Mononuclear cell (primary cell): Measurements from ENCODE around the gene ITIH4. TPM values are rescaled to one million over a fixed set of nuclear protein-coding genes. Genes with fewer than 3 reads are reported as not detected.

ENCODE experiments used
- H3K27me3 ChIP-seq: 2 replicates; pipeline ENCODE4 v1.6.0; 2011; ENCODE audit warnings: low read length, control low read depth; ENCODE audit not compliant: insufficient read depth
- H3K4me1 ChIP-seq: 2 replicates; pipeline ENCODE4 v1.5.1; 2011; ENCODE audit warnings: mild to moderate bottlenecking, low read length, control low read depth; ENCODE audit not compliant: insufficient read depth
- H3K4me3 ChIP-seq: 2 replicates; pipeline ENCODE4 v1.5.1; 2011; ENCODE audit warnings: mild to moderate bottlenecking, low read length, moderate library complexity
- H3K9me3 ChIP-seq: 2 replicates; pipeline ENCODE4 v1.5.1; 2011; ENCODE audit warnings: low read depth, mild to moderate bottlenecking, control low read depth, low read length
- total RNA-seq: library from RNA; depleted of rRNA; stranded (reverse); fragments of >200 nt; gene quantifications from one replicate; pipeline ENCODE4 v1.2.3, GENCODE V29; 2012

The ITIH4 gene
- total RNA-seq, 1 donor = 10.9 TPM

DNA sequence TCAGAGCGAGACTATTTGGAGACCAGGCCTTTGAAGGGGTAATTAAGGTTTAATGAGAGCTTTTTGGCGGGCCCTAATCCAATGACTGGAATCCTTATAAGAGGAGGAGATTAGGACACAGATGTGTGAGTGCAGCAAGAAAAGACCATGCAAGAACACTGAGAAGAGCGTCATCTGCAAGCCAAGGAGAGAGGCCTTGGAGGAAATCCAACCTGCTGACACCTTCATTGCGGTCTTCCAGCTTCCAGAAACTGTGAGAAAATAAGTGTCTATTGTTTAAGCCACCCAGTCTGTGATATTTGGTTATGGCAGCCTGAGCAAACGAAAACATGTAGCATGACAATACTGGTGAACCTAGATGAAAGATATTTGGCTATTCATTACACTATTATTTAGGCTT is 27.4 kb upstream of the ITIH4 start:
- Histone ChIP-seq H3K4me3 (no peak overlapping the region), H3K27me3 (no peaks in the 10 kb centered on the region), H3K4me1 (no peaks in the 10 kb centered on the region), H3K9me3 (no peaks in the 10 kb centered on the region)

DNA sequence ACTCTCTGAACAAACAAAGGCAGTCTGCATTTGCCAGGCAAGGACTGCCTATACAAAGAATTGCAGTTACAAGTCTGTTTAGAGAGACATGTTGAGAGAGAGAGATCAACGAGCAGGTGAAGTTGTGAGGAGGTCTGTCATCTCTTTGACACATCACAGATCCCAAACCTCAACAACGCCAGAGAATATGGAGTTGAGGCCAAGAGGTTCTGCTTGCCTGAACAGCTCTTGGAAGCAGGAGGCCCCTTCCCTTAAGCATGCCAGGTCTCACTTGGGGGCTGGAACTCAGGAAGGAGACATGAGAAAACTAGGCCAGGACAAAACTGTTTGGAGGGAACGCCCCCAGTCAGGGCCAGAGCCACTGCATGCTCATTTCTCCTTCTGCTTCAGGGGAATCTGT is 26.7 kb upstream of the ITIH4 start:
- H3K27me3 ChIP-seq = no peaks in the 10 kb centered on the region
- no peak overlapping the region for H3K4me3 ChIP-seq
- H3K4me1 ChIP-seq = no peaks in the 10 kb centered on the region
- no peaks in the 10 kb centered on the region for H3K9me3 ChIP-seq

DNA sequence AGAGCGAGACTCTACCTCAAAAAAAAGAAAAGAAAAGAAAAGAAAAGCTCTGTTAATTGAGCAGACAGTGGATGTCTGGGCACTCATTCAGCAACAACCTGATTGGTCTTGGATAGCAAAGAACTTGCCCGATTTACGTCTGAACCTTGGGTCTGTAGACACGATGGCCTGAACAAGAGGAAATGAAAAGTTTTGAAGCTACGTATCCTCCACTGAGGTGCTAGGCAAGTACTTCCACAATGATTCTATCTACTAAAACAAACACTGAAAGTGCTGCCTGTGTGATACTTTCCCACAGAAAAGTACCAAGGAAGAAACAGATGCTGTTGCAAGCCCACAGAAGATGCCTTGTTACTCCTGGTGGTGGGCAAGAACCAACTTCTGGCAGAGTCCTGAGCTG is 26.2 kb upstream of the ITIH4 start:
- no peaks in the 10 kb centered on the region for H3K9me3 ChIP-seq
- no peak overlapping the region for H3K4me3 ChIP-seq
- H3K4me1 ChIP-seq = no peaks in the 10 kb centered on the region
- H3K27me3 ChIP-seq = no peaks in the 10 kb centered on the region

DNA sequence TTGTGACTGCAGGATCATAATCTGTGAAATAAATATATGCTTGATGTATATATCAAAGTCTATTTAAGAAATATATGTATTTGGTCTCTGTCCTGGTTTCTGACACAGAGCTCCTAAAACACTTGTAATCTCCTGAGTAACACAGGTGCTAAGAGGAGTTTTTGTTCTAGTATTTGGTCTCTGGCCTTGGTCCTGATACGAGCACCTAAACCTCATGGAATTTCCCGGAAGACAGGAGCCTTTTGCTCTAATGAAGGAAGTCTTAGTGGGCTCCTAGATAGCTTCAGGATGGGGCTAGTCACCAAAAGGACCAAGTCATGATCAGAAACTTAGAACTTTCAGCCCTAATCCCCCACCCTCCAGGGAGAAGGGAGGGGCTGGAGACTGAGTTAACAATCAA is 23.5 kb upstream of the ITIH4 start:
- Histone ChIP-seq H3K4me1 (no peaks in the 10 kb centered on the region), H3K9me3 (no peaks in the 10 kb centered on the region), H3K27me3 (no peaks in the 10 kb centered on the region), H3K4me3 (no peak overlapping the region)

DNA sequence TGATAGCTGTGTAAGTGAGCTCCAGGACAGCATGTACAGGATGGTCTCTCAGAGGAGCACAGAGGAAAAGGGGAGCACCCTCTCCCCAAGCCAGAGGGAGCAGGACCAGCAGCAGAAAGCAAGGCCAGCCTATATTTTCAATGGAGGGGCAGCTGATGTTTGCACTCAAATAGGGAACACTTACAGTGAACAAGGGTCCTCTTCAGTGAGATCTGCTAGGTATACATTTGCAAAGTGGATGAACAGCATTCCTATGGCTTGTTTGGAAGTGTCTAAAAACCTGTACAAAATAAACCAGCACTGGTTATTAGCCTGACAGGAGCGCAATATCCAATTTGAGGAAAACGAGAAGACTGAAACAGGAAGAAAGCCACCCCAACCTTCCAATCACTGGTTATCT is 21.9 kb upstream of the ITIH4 start:
- no peaks in the 10 kb centered on the region for H3K9me3 ChIP-seq
- no peaks in the 10 kb centered on the region for H3K27me3 ChIP-seq
- H3K4me1 ChIP-seq = no peaks in the 10 kb centered on the region
- no peak overlapping the region for H3K4me3 ChIP-seq

DNA sequence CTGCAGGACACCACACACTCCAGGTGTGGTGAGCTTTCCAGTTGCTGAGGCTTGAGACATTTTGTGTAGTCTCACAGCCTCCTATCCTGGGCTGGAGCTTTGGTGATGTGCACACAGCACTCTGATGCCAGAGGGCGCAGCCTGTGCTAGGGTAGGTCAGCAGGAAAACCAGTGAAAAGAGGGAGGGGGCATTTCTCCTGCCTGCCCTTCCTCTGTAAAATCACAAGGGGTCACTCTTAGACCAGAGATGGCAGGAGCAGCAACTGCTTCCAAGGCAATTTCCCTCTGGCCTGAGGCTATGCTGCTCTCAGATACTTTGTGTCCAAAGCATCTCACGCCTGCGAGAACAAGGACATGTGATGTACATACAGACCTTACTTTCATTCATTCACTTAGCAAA is 20.9 kb upstream of the ITIH4 start:
- Histone ChIP-seq H3K4me3 (no peak overlapping the region), H3K9me3 (no peaks in the 10 kb centered on the region), H3K27me3 (no peaks in the 10 kb centered on the region), H3K4me1 (no peaks in the 10 kb centered on the region)

DNA sequence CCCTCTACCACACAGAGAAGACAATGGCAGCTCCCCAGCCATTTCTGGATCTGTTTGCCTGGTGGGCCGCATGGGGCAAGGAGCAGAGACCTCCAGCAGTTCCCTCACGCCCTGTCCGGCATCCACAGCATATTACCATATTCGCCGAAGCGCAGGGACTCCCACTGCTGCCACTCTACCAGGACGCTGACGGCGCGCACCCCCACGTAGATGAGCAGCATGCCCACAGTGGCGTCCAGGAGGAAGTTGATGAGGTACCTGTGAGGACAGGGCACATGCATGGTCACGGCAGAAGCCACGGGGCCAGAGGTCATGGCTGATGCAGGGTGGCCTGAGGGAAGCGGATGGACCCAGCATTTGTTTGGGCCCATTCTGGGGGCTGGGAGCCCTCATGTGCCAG is 19.2 kb upstream of the ITIH4 start:
- Histone ChIP-seq H3K27me3 (no peaks in the 10 kb centered on the region), H3K4me3 (no peak overlapping the region), H3K9me3 (no peaks in the 10 kb centered on the region), H3K4me1 (peaks cover 7% of the 10 kb centered on the region)

DNA sequence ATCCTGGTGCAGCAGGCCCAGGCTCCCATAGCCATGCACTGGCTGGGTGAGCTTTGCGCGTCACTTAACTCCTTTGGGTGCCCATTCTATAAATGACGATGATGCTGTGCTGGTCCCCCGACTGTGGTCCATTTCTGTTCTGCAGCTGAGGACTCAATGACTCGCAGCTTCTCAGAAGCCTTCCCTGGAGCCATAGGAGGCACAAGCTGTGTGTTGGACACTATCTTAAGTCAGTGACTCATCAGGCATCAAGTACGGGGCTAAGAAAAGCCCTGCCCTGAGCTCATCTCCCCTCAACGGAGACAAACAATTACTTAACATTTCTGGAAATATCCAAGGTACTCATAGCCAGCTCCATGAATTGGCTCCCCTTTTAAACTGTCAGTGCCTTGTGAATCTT is 18.1 kb upstream of the ITIH4 start:
- Histone ChIP-seq H3K27me3 (no peaks in the 10 kb centered on the region), H3K9me3 (no peaks in the 10 kb centered on the region), H3K4me3 (no peak overlapping the region), H3K4me1 (peaks cover 18% of the 10 kb centered on the region)

DNA sequence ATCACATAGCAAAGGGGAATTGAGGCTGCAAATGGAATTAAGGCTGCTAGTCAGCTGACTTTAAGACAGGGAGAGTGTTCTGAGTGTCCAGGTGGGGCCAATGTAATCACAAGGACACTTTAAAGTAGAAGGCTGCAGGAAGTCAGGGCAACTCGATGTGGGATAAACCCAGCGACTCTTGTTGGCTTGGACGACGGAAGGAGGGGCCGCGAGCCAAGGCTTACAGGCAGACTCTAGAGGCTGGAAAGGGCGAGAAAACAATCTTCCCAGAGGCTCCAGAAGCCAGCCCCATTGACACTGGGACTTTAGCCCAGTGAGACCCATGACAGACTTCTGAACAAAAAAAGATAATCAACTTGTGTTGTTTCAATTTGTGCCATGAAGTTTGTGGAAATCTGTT is 17.3 kb upstream of the ITIH4 start:
- Histone ChIP-seq H3K4me1 (peaks cover 27% of the 10 kb centered on the region), H3K4me3 (no peak overlapping the region), H3K27me3 (no peaks in the 10 kb centered on the region), H3K9me3 (no peaks in the 10 kb centered on the region)

DNA sequence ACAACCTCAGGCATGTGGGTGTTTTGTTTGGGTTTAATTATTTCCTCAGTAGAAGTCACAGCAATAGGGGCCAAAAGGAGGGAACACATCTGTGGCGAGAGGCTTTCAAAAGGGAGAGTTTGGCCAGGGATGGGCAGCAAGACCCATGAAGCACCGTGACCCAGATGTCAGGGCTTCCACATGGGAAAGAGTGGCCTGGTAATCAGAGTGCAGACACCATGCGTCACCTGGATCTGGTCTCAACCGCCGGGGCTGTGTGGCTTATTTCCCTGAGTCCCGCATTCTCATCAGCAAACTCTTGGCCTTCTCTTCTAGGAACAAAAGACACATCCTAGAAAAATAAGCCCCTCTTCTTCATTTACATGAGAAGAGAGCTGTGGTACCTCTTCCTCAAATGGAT is 16.8 kb upstream of the ITIH4 start:
- Histone ChIP-seq H3K9me3 (no peaks in the 10 kb centered on the region), H3K4me1 (peaks cover 31% of the 10 kb centered on the region), H3K27me3 (no peaks in the 10 kb centered on the region), H3K4me3 (no peak overlapping the region)

DNA sequence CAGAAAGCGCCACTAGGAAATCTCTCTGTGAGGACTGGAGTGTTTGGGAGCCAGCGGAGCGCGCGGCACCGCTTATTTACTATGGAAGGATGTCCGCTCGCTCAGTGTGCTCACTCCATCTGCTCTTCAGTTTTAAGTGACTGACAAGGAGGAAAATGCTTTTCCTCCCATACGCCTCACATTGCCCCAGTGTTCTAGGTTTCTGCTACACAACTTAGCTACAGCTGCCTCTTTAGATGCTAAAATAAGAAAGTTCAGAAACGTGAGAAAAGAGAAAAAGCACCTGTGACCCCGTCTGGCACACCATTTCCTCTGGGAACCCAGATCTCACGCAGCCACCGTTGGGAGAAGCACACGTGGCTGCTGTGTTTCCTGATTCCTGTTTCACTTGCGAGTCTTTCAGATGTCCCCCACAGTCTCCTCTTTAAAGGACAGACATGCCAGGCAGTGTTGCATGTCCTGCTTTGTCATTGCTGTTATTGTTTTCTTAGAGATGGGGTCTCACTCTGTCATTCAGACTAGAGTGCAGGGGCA is 16.0 kb upstream of the ITIH4 start:
- H3K4me1 ChIP-seq = peaks cover 33% of the 10 kb centered on the region
- H3K4me3 ChIP-seq = no peak overlapping the region
- no peaks in the 10 kb centered on the region for H3K27me3 ChIP-seq
- H3K9me3 ChIP-seq = no peaks in the 10 kb centered on the region

DNA sequence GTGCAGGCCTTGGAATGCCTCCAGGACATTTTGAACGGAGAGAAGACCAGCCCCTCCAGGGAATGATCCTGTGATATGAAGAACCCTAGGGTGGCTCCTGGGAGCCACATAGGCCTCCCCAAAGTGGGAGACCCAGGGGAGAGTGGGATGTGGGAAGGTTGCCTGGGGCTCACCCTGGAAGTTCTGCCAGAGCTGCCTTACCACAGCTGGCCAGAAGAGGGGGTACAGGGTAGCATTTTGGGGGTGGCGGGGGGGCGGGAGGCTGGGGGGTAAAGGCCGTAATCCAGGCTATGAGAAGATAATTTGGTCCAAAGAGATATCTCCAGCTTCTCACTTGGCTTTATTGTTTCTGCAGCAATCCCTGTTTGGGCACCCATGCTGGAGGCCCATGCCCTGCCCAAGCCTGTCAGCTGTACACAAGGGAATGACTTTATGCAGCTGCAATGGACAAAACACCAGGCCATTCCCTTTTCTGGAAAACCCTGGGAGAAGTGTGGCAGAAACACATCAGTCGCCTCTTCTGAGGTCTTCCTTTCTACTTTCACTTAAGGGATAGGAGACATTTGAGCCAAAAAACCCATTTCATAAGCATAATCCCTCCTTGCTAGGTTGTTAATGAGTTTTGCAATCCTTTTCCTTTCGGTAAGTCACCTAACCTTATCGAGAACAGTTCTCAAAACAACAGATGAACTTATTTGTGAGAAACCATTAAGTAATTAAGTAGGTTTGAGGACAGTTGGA is 15.4 kb upstream of the ITIH4 start:
- Histone ChIP-seq H3K4me1 (peaks cover 33% of the 10 kb centered on the region), H3K27me3 (no peaks in the 10 kb centered on the region), H3K9me3 (no peaks in the 10 kb centered on the region), H3K4me3 (no peak overlapping the region)

DNA sequence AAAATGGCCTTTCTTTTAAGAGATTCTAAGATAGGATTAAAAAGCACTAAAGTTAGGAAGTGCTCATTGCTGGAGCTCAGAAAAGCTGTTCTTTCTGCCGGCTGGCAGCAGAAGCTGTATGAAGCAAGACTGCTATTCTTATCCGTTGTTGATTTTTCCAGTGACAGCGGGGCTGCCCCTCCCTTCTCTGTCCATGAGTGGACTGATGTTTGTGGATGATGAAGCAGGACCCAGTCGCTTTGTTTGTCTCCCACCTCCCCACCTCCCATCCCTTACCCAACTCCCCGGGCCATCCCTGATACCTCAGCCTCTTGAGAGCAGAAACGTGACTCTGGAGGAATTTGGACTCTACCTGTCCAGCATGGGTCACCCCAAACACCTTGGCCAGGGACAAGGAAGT is 14.7 kb upstream of the ITIH4 start:
- no peaks in the 10 kb centered on the region for H3K27me3 ChIP-seq
- H3K4me1 ChIP-seq = peaks cover 33% of the 10 kb centered on the region
- no peaks in the 10 kb centered on the region for H3K9me3 ChIP-seq
- H3K4me3 ChIP-seq = no peak overlapping the region

DNA sequence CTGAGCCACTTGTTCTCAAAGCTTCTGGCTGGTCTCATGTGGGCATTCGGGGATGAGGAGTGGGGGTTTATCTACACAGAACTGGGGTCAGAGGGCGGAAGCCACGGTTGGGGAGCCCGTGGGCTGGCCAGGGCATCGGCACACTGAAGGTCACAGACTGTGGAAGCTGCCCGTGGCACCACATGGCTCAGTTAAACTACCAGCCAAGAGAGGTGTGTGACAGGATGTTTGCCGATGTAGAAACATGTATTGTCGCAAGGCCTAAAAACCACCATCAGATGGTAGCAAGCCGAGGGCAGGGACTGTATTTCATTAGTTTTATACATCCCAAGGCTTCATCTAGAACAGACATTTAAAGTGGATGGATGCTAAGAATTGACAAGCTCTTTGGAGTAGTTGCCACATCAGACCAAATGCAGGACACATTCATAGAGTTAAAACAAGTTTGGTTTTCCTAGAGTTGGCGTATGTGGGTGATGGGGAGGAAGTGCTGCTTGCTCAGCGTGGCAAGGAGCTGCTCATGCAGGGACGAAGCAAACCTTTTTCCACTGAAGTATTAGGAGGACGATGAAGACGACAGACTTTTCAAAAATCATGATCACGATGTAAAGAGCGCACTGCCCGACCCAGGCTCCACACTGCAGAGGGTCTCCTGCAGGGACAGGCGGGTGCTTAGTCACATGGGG is 14.0 kb upstream of the ITIH4 start:
- Histone ChIP-seq H3K27me3 (no peaks in the 10 kb centered on the region), H3K9me3 (no peaks in the 10 kb centered on the region), H3K4me1 (peaks cover 34% of the 10 kb centered on the region), H3K4me3 (no peak overlapping the region)

DNA sequence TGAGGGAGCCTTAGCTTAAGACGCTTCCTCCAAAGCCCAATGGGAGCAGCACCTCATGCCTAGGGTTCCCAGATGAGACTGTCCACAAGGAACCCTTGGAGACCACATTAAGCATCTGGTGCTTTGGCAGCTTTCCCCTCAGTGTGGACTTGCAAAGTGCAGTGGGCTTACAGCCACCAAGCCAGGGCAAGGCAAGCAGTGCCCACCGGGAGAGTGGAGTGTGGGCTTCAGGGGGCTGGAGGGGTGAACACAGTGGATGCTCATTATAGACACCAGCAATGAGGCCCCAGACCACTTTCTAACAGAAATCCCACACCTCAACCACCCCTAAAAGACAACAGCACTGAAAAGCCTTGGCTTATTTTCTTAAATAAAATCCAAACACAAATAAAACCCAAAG is 13.4 kb upstream of the ITIH4 start:
- peaks cover 39% of the 10 kb centered on the region for H3K4me1 ChIP-seq
- H3K27me3 ChIP-seq = no peaks in the 10 kb centered on the region
- H3K4me3 ChIP-seq = no peak overlapping the region
- H3K9me3 ChIP-seq = no peaks in the 10 kb centered on the region
